Measurements from ENCODE around the gene MFGE8. TPM values are rescaled to one million over a fixed set of nuclear protein-coding genes. Genes with fewer than 3 reads are reported as not detected.

MFGE8 gene
- total RNA-seq, 3 donors from 2014 or later = 226 to 457 (median 311) TPM

DNA sequence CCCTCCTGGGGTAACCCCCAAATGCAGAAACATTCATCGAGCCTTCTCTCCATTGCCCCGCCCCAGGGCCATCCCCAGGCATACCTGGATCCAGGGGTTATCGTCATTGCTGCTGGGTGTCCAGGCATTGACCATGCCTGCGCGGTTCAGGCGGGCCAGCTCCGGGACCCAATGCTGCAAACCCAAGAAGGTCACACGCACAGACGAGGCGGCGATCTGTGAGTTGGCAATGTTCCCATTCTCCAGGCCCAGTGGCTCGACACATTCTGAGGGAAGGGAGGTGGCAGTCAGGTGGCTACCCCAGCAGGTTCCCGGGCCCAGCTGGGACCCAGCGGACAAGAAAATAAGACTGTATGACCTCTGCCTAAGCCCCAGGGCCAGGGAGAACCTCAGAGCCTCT is 6.1 kb downstream of the MFGE8 start:
- no peaks in the 10 kb centered on the region for H3K9me3 ChIP-seq
- no peak overlapping the region for H3K4me3 ChIP-seq
- H3K4me1 ChIP-seq = peaks cover 4 to 15% of the 10 kb centered on the region in 2 donors
- H3K27ac ChIP-seq = peak overlapping the region; percentile 52 to 86
- H3K36me3 ChIP-seq = no peaks in the 10 kb centered on the region
- no peak for DNase-seq (ENCODE audit: low spot score in 2 of 2)
- TF ChIP-seq POLR2A (IDR thresholded peaks at IDR 0.05) (no peak), POLR2AphosphoS5 (IDR thresholded peaks at IDR 0.05) (no peak)
- TF ChIP-seq, protein P1, sequence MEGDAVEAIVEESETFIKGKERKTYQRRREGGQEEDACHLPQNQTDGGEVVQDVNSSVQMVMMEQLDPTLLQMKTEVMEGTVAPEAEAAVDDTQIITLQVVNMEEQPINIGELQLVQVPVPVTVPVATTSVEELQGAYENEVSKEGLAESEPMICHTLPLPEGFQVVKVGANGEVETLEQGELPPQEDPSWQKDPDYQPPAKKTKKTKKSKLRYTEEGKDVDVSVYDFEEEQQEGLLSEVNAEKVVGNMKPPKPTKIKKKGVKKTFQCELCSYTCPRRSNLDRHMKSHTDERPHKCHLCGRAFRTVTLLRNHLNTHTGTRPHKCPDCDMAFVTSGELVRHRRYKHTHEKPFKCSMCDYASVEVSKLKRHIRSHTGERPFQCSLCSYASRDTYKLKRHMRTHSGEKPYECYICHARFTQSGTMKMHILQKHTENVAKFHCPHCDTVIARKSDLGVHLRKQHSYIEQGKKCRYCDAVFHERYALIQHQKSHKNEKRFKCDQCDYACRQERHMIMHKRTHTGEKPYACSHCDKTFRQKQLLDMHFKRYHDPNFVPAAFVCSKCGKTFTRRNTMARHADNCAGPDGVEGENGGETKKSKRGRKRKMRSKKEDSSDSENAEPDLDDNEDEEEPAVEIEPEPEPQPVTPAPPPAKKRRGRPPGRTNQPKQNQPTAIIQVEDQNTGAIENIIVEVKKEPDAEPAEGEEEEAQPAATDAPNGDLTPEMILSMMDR (IDR thresholded peaks at IDR 0.05) = no peak
- intact Hi-C loops (cut with DNase I; ENCODE audit: low total_unique reads) = loop anchor here (5.0 to 10.0 kb wide), 2 partner anchors 110 to 258 kb away; no protein-coding TSS in a partner anchor
- H3K27me3 ChIP-seq = no peaks in the 10 kb centered on the region

DNA sequence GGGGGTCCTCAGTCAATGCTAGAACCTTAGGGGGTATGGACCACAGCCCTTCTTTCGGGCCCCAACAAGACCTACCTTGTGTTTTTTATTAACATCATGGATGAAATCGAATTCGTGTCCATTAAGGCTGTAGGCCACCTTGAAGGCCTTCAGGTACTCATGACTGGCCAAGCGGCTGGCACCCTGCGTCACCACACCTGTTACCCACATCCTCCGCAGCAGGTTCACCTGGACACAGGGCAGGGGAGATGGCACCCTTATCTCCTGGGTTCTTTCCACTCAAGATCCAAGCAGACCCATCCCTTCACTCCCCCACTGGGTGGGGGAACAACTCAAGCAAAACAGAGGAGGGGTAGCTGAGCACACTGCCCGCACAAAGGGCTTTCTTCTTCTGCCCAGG is 6.6 kb downstream of the MFGE8 start:
- H3K36me3 ChIP-seq = no peaks in the 10 kb centered on the region
- TF ChIP-seq POLR2AphosphoS5 (IDR thresholded peaks at IDR 0.05) = no peak
- TF ChIP-seq POLR2A (IDR thresholded peaks at IDR 0.05) = no peak
- TF ChIP-seq, protein P1 (IDR thresholded peaks at IDR 0.05) = no peak
- no peak for DNase-seq (ENCODE audit: low spot score in 2 of 2)
- H3K27ac ChIP-seq = peak overlapping the region in 1 of 2 donors; percentile 52
- no peak overlapping the region for H3K4me3 ChIP-seq
- intact Hi-C loops (cut with DNase I; ENCODE audit: low total_unique reads) = loop anchor here (5.0 to 10.0 kb wide), 2 partner anchors 111 to 258 kb away; no protein-coding TSS in a partner anchor
- H3K4me1 ChIP-seq = peaks cover 4 to 15% of the 10 kb centered on the region in 2 donors
- H3K9me3 ChIP-seq = no peaks in the 10 kb centered on the region
- H3K27me3 ChIP-seq = no peaks in the 10 kb centered on the region

DNA sequence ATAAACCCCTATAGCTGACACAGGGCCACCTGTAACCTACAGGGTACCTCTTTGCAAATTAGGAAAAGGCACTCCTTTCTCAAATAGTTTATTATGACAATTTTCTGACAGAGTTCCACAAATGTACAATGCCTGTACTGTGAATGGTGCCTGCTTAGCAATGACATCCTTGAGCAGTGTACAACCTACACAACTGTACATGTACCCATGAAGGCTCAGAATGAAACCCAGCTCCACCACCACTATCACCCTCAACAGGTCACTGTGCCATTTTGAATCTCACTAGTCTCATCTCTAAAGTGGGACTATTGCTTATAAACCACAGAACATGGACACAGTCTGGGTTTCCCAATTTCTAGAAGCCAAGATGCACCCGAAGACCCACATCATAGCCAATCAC is 7.0 kb downstream of the MFGE8 start:
- Histone ChIP-seq H3K4me1 (peaks cover 4 to 15% of the 10 kb centered on the region in 2 donors), H3K4me3 (no peak overlapping the region)
- intact Hi-C loops (cut with DNase I; ENCODE audit: low total_unique reads) = loop anchor here (5.0 to 10.0 kb wide), 2 partner anchors 111 to 259 kb away; no protein-coding TSS in a partner anchor

DNA sequence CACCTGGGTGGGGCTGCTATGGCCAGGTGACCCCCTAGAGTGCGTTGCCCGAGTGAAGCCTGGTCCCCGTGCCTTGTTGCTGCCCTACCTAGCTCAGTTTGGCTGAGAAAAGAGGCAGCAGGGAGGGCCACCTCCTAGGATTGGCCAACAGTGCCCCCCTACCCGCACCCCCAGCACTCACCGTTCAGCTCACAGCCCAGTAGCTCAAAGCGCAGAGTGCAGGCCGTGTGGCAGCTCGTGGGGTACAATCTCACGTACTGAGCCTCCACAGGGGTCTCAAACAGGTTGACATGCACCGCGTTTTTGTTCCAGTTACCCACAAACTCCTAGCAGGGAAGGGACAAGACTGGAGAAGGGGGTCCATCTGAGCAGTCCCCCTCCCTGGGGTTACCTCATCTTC is 7.6 kb downstream of the MFGE8 start:
- Histone ChIP-seq H3K9me3 (no peaks in the 10 kb centered on the region), H3K27me3 (no peaks in the 10 kb centered on the region), H3K27ac (peak overlapping the region; percentile 48 to 52), H3K4me3 (no peak overlapping the region), H3K36me3 (no peaks in the 10 kb centered on the region), H3K4me1 (peaks cover 4 to 15% of the 10 kb centered on the region in 2 donors)
- intact Hi-C loops (cut with DNase I; ENCODE audit: low total_unique reads) = loop anchor here (5.0 to 10.0 kb wide), 2 partner anchors 112 to 259 kb away; no protein-coding TSS in a partner anchor
- TF ChIP-seq POLR2AphosphoS5 (IDR thresholded peaks at IDR 0.05) = no peak
- TF ChIP-seq, protein P1 (IDR thresholded peaks at IDR 0.05) = no peak
- TF ChIP-seq POLR2A (IDR thresholded peaks at IDR 0.05) = no peak
- DNase-seq (ENCODE audit: low spot score in 2 of 2) = no peak

More for the DNA sequence above, 7.0 kb downstream of the MFGE8 start:
- no peak for TF ChIP-seq POLR2AphosphoS5 (IDR thresholded peaks at IDR 0.05)
- H3K9me3 ChIP-seq = no peaks in the 10 kb centered on the region
- H3K27ac ChIP-seq = peak overlapping the region; percentile 48 to 52
- H3K27me3 ChIP-seq = no peaks in the 10 kb centered on the region
- no peaks in the 10 kb centered on the region for H3K36me3 ChIP-seq
- no peak for DNase-seq (ENCODE audit: low spot score in 2 of 2)

DNA sequence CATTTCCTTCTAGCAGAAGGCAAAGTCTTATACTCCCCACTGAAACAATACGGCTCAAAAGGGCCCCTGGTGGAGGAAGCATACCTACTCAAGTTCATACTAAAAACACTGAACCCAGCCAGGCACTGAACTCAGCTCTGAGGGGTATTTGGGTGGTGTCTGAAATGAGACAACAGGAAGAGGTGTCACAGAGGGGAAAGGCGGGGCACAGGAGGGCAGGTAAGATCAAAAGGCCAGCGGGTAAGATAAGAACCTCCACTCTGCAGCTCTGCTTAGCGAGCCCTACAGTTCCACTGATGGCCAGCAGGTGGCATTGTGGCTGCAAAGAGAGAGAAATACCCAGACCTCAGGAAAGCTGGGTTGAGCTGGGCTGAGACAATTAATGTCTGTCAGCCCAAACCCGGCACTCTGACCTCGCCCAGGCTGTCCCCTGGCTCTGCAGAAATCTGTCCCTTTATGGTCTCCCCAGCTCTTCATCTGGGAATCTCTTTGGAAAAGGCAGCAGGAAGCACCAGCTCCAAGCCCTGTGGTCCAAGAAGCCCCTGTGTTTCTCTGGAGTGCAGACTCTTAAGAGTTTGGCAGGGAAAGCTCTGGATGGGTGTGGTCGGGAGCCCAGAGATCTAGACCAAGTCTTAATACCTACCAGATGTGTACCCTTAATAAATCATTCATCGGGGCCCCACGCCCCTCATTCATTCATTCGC is 8.4 kb downstream of the MFGE8 start:
- TF ChIP-seq, protein P1 (IDR thresholded peaks at IDR 0.05) = peak; percentile 93 to 98 (median 94)
- TF ChIP-seq POLR2A (IDR thresholded peaks at IDR 0.05) = no peak
- DNase-seq (ENCODE audit: low spot score in 2 of 2) = peak; percentile 71 to 81
- no peaks in the 10 kb centered on the region for H3K36me3 ChIP-seq
- H3K27me3 ChIP-seq = no peaks in the 10 kb centered on the region
- peak overlapping the region in 1 of 3 donors; percentile 2 for H3K4me3 ChIP-seq
- peak overlapping the region; percentile 45 to 48 for H3K27ac ChIP-seq
- H3K9me3 ChIP-seq = no peaks in the 10 kb centered on the region
- peaks cover 0 to 15% of the 10 kb centered on the region in 2 donors for H3K4me1 ChIP-seq
- intact Hi-C loops (cut with DNase I; ENCODE audit: low total_unique reads) = loop anchor here (5.0 to 10.0 kb wide), 2 partner anchors 113 to 260 kb away; no protein-coding TSS in a partner anchor
